ENCODE data around the gene NACA2.

NACA2 gene

GRCh38 chr17:61540874-61541273, 50.1 kb downstream of the NACA2 start:
- H3K36me3 ChIP-seq = no peaks in the 10 kb centered on the region
- H3K27me3 ChIP-seq (ENCODE audit: insufficient read depth, low read depth, severe bottlenecking) = no peaks in the 10 kb centered on the region
- TF ChIP-seq CTCF (IDR thresholded peaks at IDR 0.05; ENCODE audit: low read depth, low read length) = no peak
- peaks cover 12% of the 10 kb centered on the region for H3K9me3 ChIP-seq (ENCODE audit: severe bottlenecking)
- no peak for DNase-seq
- H3K27ac ChIP-seq = no peak overlapping the region
- H3K4me3 ChIP-seq (ENCODE audit: low read depth, low read length) = no peak overlapping the region
